Activated CD8-positive, alpha-beta memory T cell treated with anti-CD3 and anti-CD28 coated beads for 36 hours (primary cell): ENCODE data around the gene CST9L. TPM values are rescaled to one million over a fixed set of nuclear protein-coding genes. Genes with fewer than 3 reads are reported as not detected.

ENCODE experiments used
- CTCF ChIA-PET: fragments of 350-600 bp; sonication (Branson Sonifier 250); formaldehyde crosslinking; loops from one replicate; lab custom pipeline; 2021; ENCODE audit warnings: antibody characterized with exemption; lab: Charles Lee
- POLR2A ChIA-PET: fragments of 350-600 bp; sonication (Branson Sonifier 250); formaldehyde crosslinking; loops from one replicate; lab custom pipeline; 2021; ENCODE audit warnings: antibody characterized with exemption; lab: Charles Lee
- total RNA-seq, 2 experiments: library from RNA; stranded (reverse); gene quantifications; one replicate each; pipeline ENCODE4 v1.2.3, GENCODE V29; 2021

CST9L gene
- total RNA-seq, result not detected

GRCh38 chr20:23568320-23568970 lies at the start of gene CST9L:
Gene CST9L (minus strand): TSS chr20:23568484. CDS start chr20:23568450, 34 bp downstream.
- ChIA-PET POLR2A (no interaction called here), CTCF (no interaction called here)

- POLR2A ChIA-PET, result interaction anchor here (0.5 kb wide), 1 partner anchor 589 kb away, joined by 3 read pairs; no protein-coding TSS in a partner anchor
- CTCF ChIA-PET, result no interaction called here
Measured at GRCh38 chr20:23614163-23614562, 45.9 kb upstream of the CST9L start.

- CTCF ChIA-PET, result no interaction called here
- POLR2A ChIA-PET, result no interaction called here
Measured at GRCh38 chr20:23613676-23614075, 45.4 kb upstream of the CST9L start.

- POLR2A ChIA-PET, result no interaction called here
- CTCF ChIA-PET, result no interaction called here
Measured at GRCh38 chr20:23612396-23612795, 44.1 kb upstream of the CST9L start.

GRCh38 chr20:23609486-23610109 lies 41.3 kb upstream of the CST9L start:
- POLR2A ChIA-PET, result no interaction called here
- CTCF ChIA-PET, result no interaction called here

GRCh38 chr20:23608251-23608846 lies 40.1 kb upstream of the CST9L start:
- ChIA-PET CTCF (interaction anchor here (3.8 kb wide), 1 partner anchor 166 kb away, joined by 25 read pairs; no protein-coding TSS in a partner anchor), POLR2A (no interaction called here)

GRCh38 chr20:23607497-23608245 lies 39.4 kb upstream of the CST9L start:
- POLR2A ChIA-PET, result no interaction called here
- CTCF ChIA-PET, result interaction anchor here (0.8 to 3.8 kb wide), 2 partner anchors 43 to 165 kb away, joined by 3 to 25 read pairs; no protein-coding TSS in a partner anchor

- POLR2A ChIA-PET, result no interaction called here
- CTCF ChIA-PET, result interaction anchor here (0.7 to 3.8 kb wide), 3 partner anchors 42 to 173 kb away, joined by 3 to 25 read pairs (median 4); no protein-coding TSS in a partner anchor
Measured at GRCh38 chr20:23606652-23607049, 38.4 kb upstream of the CST9L start.

GRCh38 chr20:23605867-23606651 lies 37.8 kb upstream of the CST9L start, which contains the start of gene CST9:
Gene CST9 (minus strand): TSS chr20:23605917. CDS start chr20:23605864, 53 bp downstream.
- ChIA-PET CTCF (interaction anchor here (3.8 kb wide), 1 partner anchor 163 kb away, joined by 25 read pairs; no protein-coding TSS in a partner anchor), POLR2A (no interaction called here)

- POLR2A ChIA-PET, result no interaction called here
- CTCF ChIA-PET, result interaction anchor here (1.6 kb wide), 1 partner anchor 162 kb away, joined by 6 read pairs; no protein-coding TSS in a partner anchor
Measured at GRCh38 chr20:23604306-23604705, 36.0 kb upstream of the CST9L start.

GRCh38 chr20:23603321-23603720 lies 35.0 kb upstream of the CST9L start:
- CTCF ChIA-PET, result interaction anchor here (1.6 kb wide), 1 partner anchor 161 kb away, joined by 6 read pairs; no protein-coding TSS in a partner anchor
- POLR2A ChIA-PET, result no interaction called here

GRCh38 chr20:23602699-23603098 lies 34.4 kb upstream of the CST9L start:
- ChIA-PET POLR2A (no interaction called here), CTCF (no interaction called here)

GRCh38 chr20:23602241-23602640 lies 34.0 kb upstream of the CST9L start:
- POLR2A ChIA-PET, result no interaction called here
- CTCF ChIA-PET, result no interaction called here

- ChIA-PET POLR2A (no interaction called here), CTCF (interaction anchor here (1.0 kb wide), 1 partner anchor 160 kb away, joined by 3 read pairs; no protein-coding TSS in a partner anchor)
Measured at GRCh38 chr20:23601715-23602114, 33.4 kb upstream of the CST9L start.

GRCh38 chr20:23598481-23598880 lies 30.2 kb upstream of the CST9L start:
- ChIA-PET POLR2A (no interaction called here), CTCF (no interaction called here)

- POLR2A ChIA-PET, result no interaction called here
- CTCF ChIA-PET, result no interaction called here
Measured at GRCh38 chr20:23596579-23597250, 28.4 kb upstream of the CST9L start.

GRCh38 chr20:23595941-23596340 lies 27.7 kb upstream of the CST9L start:
- CTCF ChIA-PET, result no interaction called here
- POLR2A ChIA-PET, result no interaction called here
